ENCODE data around the gene DCX.

DNA sequence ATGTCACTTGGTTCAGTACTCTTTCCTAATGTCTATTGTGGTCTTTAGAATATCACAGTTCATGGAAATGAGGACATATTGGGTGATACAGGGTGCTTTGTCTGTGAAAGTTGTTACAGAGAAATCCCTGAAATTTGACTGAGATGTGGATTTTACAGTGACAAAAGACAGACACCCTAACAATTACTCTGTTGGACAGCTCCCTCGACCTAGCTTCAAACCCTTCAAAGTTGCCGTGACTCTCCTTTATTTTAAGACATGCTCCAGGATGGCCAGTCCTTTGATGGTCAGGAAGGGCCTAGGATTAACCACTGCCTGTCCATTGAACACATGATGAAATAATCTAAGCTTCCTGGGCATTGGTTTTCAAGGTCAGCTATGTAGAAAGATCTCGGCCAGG is 4.0 kb downstream of the DCX start:
- TF ChIP-seq CTCF (optimal IDR thresholded peaks at IDR 0.05 in 1 of 3, IDR thresholded peaks at IDR 0.05 in 1 of 3, conservative IDR thresholded peaks at IDR 0.05 in 1 of 3; ENCODE audit: extremely low read depth in 1 of 3, insufficient read depth in 2 of 3, low read length in 3 of 3), result no peak
- no peak for TF ChIP-seq EZH2 (IDR thresholded peaks at IDR 0.05; ENCODE audit: low read length)
